Measurements from ENCODE around the gene SRP9.
A peak's percentile ranks its signal among the peaks of the same experiment; 100 is the strongest.
"Not testable (repeated sequence)": the region's sequence is repeated elsewhere in the genome, so short reads cannot be mapped to it uniquely, and the experiment has no call there.

SRP9 gene

DNA sequence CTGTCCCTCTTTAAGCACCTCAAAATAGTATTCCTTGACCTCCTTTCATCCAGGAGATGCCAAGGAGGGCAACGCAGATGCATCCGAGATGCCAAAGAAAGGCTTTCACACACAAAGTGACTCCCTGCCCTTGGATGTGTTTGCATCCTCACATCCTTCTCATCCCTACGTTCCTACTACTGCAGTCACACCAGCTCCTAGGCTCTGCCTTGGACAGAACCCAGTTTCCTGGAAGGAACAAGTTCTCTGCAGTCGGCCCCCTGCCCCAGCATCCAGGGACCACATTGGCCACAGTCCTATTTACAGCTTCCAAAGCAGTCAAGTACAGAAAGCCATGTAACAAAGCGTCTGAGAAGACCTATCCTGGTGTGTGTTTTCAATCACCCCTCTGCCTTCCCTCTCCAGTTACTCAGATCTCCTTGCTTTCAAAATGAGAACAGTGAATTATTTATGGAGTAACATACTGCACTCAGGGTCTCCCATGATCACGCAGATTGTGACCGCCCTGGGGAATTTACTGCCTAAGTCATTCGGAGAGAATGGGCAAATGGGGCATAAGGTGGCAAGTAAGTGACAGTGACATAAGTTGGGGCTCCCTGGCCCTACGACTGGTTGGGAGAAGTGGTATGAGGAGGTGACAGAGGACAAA, 21.8 kb upstream of the SRP9 start:
- no peak for DNase-seq (ENCODE audit: low spot score)

- DNase-seq (ENCODE audit: low spot score): no peak
Observed at GRCh38 chr1:225757927-225758656, 19.5 kb upstream of the SRP9 start.

DNA sequence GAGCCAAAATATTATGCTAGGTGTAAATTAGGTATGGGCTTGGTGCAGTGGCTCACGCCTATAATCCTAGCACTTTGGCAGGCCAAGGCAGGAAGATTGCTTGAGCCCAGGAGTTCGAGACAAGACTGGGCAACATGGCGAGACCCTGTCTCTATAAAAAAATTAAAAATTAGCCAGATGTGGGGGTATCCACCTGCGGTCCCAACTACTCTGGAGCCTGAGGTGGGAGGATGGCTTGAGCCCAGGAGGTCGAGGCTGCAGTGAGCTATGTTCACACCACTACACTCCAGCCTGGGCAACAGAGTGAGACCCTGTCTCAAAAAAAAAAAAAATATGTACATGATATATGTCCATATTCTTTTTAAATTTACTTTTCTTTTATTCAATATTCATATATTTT, 17.7 kb upstream of the SRP9 start:
- DNase-seq (ENCODE audit: low spot score): not testable (repeated sequence)

- DNase-seq (ENCODE audit: low spot score): no peak
Observed at GRCh38 chr1:225760531-225760930, 17.1 kb upstream of the SRP9 start.

DNA sequence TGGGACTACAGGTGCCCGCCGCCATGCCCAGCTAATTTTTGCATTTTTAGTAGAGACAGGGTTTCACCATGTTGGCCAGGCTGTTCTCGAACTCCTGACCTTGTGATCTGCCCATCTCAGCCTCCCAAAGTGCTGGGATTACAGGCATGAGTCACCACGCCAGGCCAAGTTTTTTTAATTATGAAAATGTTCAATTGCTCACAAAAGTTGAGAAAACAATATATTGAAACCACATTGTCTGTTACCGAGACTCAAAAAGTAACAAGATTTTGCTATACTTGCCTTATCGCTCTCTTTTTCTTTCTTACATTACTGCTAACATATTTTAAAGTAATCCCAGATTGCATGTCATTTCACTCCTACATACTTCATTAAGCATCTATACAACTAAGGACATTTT, 16.2 kb upstream of the SRP9 start:
- DNase-seq (ENCODE audit: low spot score): not testable (repeated sequence)

- DNase-seq (ENCODE audit: low spot score): no peak
Observed at GRCh38 chr1:225762002-225762441, 15.6 kb upstream of the SRP9 start.

DNA sequence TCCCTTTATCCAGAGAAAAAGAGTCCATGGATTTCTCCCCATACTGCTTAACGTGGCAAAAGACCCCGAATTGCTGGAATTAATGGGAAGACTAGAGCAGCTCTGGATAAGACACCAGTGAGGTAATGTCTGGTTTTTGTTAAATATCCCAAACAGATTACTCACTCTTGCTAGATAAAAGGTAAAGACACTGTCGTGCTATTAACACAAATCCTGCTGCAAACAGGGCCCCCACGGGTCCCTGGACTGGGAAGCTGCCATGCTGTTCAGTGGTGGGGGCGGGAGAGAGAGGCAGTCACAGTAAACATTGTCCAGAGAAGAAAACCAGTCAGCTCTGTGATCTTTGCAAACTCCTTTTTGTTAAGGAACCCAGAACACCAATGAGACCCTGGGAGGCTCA, 15.2 kb upstream of the SRP9 start:
- DNase-seq (ENCODE audit: low spot score): no peak

DNA sequence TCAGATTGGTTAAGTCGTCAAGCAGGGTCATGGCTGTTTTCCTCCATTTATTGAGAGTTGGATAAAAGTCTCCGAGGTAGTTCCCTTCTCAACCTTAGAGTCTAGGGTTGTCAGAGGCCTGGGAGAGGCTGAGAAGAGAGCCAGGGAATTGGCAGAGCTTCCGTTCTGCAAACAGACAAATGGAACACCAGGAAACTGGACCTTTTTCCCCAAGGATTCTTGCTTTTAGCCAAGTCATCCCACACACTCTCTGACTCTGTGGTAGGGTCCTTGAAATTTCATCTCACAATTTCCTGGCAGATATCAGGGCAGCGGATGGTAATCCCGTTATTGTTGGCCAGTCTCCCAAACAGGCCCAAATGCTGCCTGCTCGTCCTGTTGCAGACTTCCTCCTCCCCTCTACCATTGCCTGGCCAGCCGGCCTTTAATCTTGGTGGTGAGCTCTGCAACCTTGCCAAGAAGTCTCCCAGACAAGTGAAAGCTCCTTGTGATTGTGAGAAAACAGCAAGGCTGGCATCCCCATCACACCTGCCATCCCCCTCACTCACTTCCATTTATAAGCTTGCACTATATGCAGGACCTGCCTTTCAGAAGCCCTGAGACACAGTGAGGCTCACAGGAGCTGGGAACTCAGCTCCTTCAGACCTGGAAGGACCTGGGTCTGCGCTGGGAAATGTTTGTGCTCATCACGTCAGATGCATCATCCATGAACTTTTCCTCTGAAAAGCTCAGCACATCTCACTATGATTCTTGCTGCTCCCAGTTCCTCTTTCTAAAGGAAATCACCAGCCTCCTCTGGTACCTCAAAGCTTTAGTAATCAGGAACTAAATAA, 13.7 kb upstream of the SRP9 start:
- DNase-seq (ENCODE audit: low spot score): no peak

DNA sequence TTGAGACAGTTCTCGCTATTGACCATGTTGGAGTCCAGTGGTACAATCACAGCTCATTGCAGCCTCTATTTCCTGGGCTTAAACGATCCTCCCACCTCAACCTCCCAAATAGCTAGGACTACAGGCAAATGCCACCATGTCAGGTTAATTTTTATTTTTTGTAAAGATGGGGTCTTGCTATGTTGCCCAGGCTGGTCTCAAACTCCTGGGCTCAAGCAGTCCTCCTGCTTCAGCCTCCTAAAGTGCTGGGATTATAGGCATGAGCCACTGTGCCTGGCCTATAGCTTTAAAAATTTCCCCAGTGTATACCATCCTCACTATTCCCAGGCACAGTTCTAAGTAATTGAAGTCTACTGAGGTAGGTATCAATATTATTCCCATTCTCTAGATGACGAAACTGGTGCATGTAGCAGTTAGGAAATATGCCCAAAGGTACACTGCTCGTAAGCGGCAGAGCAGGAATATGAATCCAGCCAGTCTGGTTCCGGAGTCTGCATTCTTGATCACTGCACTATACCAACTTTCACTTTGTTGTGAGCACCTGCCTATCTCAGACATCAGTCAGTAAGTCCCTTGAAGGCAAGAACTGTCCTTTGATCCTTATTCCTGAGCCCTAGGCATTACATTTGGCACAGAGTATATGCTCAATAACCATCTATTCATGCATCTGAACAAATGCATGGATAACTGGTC, 11.5 kb upstream of the SRP9 start:
- no peak for DNase-seq (ENCODE audit: low spot score)

DNA sequence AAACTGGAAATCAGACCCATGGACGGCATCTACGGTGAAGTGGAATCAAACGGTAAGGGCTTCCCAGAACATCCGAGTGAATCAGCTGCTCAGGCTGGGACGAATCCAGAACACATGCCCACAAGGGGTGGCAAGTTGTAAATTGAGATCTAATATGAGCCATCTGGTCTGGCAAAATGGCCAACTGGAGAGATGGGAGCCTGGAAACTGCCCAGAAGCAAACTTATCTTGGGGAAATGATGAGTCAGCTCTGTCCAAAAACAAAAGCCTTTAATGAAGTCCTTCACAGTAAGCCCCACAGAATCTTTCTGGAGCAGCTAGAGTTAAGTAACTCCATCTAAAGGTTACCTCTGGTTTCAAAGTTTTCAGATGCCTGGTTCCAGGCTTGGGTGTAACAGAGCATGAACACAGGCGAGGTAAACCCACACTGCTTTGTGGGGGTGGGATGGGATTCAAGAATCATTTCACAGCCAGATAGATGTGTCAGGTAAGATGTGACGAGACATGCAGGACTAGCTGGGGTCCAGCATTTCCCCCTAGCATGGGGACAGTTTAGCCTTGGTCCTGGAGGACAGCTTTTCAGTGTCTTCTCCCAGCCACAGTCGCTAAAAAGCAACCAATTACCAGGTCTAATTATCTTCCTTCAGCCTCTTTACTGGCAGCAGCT, 10.5 kb upstream of the SRP9 start:
- no peak for DNase-seq (ENCODE audit: low spot score)

DNA sequence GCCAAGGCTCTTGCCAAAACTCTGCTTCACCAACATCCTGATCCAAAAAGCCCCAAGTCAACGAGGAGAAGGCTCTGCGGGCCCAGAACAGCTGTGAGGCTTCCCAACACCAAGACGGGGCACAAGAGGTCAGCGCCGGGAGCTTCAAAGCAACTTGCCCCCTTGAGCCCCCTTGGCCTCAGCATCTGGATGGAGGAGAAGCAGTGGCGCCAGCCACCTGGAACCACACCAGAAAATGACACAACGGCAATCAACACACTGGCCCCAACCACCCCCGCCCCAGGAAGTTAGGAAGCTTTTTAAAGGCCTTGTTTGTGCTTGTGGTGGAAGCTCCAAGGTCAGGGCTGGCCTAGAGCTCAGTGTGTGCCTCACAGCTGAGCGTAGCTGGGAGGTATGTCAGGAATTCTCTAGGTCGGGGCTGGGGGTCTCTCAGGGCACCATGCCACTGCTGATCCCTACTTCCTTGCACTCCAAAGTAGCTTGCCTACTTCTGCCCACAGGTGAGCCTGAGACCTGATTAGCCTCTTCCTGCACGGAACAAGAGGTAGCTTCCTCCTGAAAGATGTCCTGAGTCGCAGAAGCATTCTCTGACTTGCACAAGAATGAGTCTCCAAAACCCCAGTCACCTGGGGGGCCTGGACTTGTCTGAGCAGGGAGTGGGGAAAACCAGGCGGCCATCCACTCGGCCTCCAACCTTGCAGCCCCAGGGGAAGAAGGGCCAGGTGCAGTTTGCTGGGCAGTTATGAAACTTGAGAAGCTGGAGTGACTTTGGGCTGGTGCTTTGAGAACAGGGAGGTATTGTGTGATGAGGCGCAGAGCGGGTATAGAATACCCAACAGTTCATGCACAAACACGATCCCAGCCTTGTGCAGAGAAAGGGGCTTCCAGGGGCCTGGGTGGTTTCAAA, 9.7 kb upstream of the SRP9 start:
- DNase-seq (ENCODE audit: low spot score): no peak

DNA sequence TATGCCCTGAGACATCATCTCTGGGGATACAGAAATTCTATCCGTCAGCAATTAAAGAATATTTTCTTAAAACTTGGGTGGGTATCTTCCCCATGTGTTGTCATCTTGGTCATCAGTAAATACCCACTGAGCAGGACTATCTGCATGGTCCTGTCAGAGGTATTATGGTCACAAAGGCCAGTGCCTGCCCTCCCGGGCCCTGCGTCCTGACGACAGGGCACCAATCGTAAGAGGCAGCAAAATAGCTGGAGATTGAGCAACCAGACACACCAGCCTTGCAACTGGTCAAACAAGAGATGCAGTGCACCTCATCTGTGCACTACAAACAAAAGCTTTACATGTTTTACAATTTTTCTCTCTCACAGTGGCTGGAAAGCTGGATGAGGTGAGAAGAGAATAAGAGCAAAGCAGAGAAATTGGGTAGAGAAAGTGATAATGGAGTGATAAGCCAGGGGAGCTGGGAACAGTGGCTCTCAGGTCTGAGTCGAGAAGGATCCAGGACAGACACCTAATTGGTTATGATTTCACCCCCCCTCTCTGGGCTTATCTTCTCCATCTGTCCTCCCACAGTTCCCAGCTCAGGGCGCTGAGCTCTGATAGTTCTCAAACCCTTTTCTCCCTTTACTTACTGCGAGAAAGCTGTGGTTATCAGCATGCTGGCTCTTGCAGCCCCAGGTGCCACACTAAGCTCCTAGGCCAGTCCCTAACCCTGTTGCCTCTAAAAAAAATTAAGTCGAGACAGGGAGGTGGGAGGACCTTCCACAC, 8.8 kb upstream of the SRP9 start:
- DNase-seq (ENCODE audit: low spot score): no peak

DNA sequence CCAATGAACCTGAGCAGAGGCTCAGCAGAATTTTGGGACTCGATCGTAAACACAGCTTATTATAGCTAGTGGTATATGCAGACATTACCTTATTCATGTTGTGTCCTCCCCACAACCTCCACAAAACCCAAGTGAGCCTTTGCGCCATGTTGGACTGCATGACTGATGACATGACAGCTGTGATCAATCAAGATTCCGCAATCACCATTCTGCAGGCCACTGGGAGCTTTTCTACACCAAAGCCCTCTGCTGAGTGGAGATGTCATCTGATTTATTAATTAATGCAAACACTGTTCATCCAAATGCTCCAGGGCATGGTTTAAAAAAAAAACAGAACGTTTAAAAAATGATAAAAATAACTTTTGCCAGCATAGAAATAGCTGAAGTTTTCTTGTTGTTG, 7.9 kb upstream of the SRP9 start:
- no peak for DNase-seq (ENCODE audit: low spot score)

GRCh38 chr1:225770561-225771248, 6.9 kb upstream of the SRP9 start:
- DNase-seq (ENCODE audit: low spot score): no peak

DNA sequence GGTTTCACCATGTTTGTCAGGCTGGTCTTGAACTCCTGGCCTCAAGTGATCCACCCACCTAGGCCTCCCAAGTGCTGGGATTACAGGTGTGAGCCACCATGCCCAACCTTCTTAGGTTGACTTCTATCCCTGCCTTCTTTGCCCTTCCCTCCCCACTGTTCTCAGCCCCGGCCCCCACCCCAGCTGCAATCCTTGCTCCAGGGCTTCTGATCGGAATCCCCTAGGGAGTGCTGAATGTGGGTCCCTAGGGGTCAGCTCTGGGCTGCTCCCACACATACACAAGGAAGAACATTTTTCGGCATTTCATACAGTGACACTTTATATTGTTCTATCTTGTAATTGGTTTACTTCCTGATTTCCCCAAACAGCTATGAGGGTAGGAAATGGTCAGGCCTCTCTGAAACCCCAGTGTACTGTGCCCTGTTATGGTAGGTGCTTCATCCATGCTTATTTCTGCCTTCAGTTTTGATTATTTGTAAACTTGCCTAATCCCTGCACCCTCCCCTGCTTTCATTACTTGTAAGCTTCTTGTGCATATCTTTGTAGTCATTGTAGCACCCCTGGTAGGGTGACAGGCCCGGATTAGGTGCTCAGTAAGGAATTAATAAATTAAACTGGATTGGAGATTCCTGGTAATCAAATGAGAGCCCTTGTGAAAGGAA, 5.8 kb upstream of the SRP9 start:
- no peak for DNase-seq (ENCODE audit: low spot score)

DNA sequence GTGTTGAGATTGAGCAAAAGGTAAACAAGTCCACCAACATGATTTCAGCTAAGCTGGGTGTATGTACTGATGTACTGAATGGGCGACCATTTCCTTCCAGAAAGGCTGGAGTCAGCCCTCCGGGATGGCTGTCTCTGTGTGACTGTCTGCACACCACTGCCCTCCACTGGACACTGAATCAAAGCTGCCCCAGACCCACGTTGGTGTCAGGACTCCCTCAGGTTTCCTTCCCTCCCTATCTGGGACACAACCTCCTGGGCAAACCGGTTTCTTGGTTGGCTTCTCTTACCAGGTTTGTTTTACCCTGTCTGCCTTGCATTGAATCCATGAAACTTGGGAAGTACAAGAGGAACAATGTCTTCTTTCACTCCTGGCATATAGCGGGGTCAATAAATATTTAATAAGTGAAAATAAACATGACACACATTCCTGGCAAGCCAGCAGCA, 5.3 kb upstream of the SRP9 start:
- peak; percentile 79 for DNase-seq (ENCODE audit: low spot score)

GRCh38 chr1:225772848-225773247, 4.8 kb upstream of the SRP9 start:
- DNase-seq (ENCODE audit: low spot score): no peak

- no peak for DNase-seq (ENCODE audit: low spot score)
Observed at GRCh38 chr1:225774281-225775147, 3.1 kb upstream of the SRP9 start.

Measured in kidney capillary endothelial cell (primary cell).